Astrocyte (in vitro differentiated cells and primary cell): Measurements from ENCODE around the gene RD3L.
"Not testable (repeated sequence)": the region's sequence is repeated elsewhere in the genome, so short reads cannot be mapped to it uniquely, and the experiment has no call there.

Experiments
- CTCF ChIP-seq: IDR thresholded peaks from 2 replicates; pipeline ENCODE4 v1.5.1; 2011; ENCODE audit warnings: low read depth, mild to moderate bottlenecking, inconsistent platforms, low read length, moderate library complexity; ENCODE audit not compliant: insufficient read depth
- EZH2 ChIP-seq: IDR thresholded peaks from 2 replicates; pipeline ENCODE4 v1.6.1; 2012; ENCODE audit warnings: mild to moderate bottlenecking, low read length, inconsistent platforms; ENCODE audit not compliant: insufficient read depth

DNA sequence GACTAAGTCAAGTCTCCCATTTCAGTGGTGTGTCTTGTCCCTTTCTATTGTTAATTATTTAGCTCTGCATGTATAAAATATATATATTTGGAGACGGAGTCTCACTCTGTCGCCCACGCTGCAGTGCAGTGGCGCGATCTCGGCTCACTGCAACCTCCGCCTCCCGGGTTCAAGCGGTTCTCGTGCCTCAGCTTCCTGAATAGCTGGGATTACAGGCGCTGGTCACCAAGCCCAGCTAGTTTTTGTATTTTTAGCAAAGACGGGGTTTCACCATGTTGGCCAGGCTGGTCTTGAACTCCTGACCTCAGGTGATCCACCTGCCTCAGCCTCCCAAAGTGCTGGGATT, 20.5 kb downstream of the RD3L start:
- not testable (repeated sequence) for TF ChIP-seq CTCF, EZH2
